Measurements from ENCODE around the gene CSNK1G2. TPM values are rescaled to one million over a fixed set of nuclear protein-coding genes. Genes with fewer than 3 reads are reported as not detected.

The CSNK1G2 gene
- total RNA-seq, 1 experiment from 2014 or later = 44.4 TPM

GRCh38 chr19:1943661-1944087, 2.7 kb downstream of the CSNK1G2 start:
- Histone ChIP-seq H3K36me3 (ENCODE audit: control insufficient read depth, insufficient read depth, low read length) (no peaks in the 10 kb centered on the region), H3K9me3 (no peaks in the 10 kb centered on the region), H3K4me1 (peaks cover 7% of the 10 kb centered on the region), H3K27me3 (replicated peaks; ENCODE audit: control insufficient read depth, insufficient read depth, low read length) (no peaks in the 10 kb centered on the region), H3K4me3 (ENCODE audit: low read depth, low read length) (no peak overlapping the region)
- DNase-seq = no peak
- ChIA-PET CTCF (no interaction called here), POLR2A (no interaction called here)
- BruUV-seq (replicated peaks) = no TSS peak
- H3K27ac Mint-ChIP-seq (ENCODE audit: unreplicated experiment) = no peak overlapping the region
- no peaks in the 10 kb centered on the region for H3K4me1 Mint-ChIP-seq (ENCODE audit: low read depth, unreplicated experiment)
- no peaks in the 10 kb centered on the region for H3K9me3 Mint-ChIP-seq (ENCODE audit: unreplicated experiment)
- H3K27me3 Mint-ChIP-seq (ENCODE audit: insufficient read depth, unreplicated experiment) = no peaks in the 10 kb centered on the region
- intact Hi-C loops (cut with micrococcal nuclease; ENCODE audit: unreplicated experiment) = no loop called here
- H3K4me3 Mint-ChIP-seq (ENCODE audit: unreplicated experiment) = no peak overlapping the region
- peaks cover 5% of the 10 kb centered on the region for H3K36me3 Mint-ChIP-seq (ENCODE audit: insufficient read depth, unreplicated experiment)
- TF ChIP-seq CTCF (IDR thresholded peaks at IDR 0.05; ENCODE audit: insufficient read depth in 1 of 2, low read depth in 1 of 2, low read length in 1 of 2, severe bottlenecking in 1 of 2, unreplicated experiment in 1 of 2) = no peak

- no peak for TF ChIP-seq CTCF (IDR thresholded peaks at IDR 0.05; ENCODE audit: insufficient read depth in 1 of 2, low read depth in 1 of 2, low read length in 1 of 2, severe bottlenecking in 1 of 2, unreplicated experiment in 1 of 2)
- H3K36me3 Mint-ChIP-seq (ENCODE audit: insufficient read depth, unreplicated experiment) = peaks cover 10% of the 10 kb centered on the region
- Histone ChIP-seq H3K4me3 (ENCODE audit: low read depth, low read length) (no peak overlapping the region), H3K27me3 (replicated peaks; ENCODE audit: control insufficient read depth, insufficient read depth, low read length) (no peaks in the 10 kb centered on the region), H3K4me1 (peaks cover 7% of the 10 kb centered on the region), H3K36me3 (ENCODE audit: control insufficient read depth, insufficient read depth, low read length) (no peaks in the 10 kb centered on the region; the same call in 1 of the 2 replicates), H3K9me3 (no peaks in the 10 kb centered on the region)
- H3K27ac Mint-ChIP-seq (ENCODE audit: unreplicated experiment) = no peak overlapping the region
- POLR2A ChIA-PET = no interaction called here
- H3K4me1 Mint-ChIP-seq (ENCODE audit: low read depth, unreplicated experiment) = no peaks in the 10 kb centered on the region
- no peak overlapping the region for H3K4me3 Mint-ChIP-seq (ENCODE audit: unreplicated experiment)
- H3K9me3 Mint-ChIP-seq (ENCODE audit: unreplicated experiment) = no peaks in the 10 kb centered on the region
- CTCF ChIA-PET = no interaction called here
- intact Hi-C loops (cut with micrococcal nuclease; ENCODE audit: unreplicated experiment) = no loop called here
- BruUV-seq (replicated peaks) = no TSS peak
- DNase-seq = no peak
- H3K27me3 Mint-ChIP-seq (ENCODE audit: insufficient read depth, unreplicated experiment) = no peaks in the 10 kb centered on the region
Observed at GRCh38 chr19:1944088-1944915, 3.3 kb downstream of the CSNK1G2 start.

GRCh38 chr19:1944916-1945561, 4.1 kb downstream of the CSNK1G2 start:
- Histone ChIP-seq H3K27me3 (replicated peaks; ENCODE audit: control insufficient read depth, insufficient read depth, low read length) (no peaks in the 10 kb centered on the region), H3K4me3 (ENCODE audit: low read depth, low read length) (no peak overlapping the region), H3K9me3 (no peaks in the 10 kb centered on the region), H3K36me3 (ENCODE audit: control insufficient read depth, insufficient read depth, low read length) (no peaks in the 10 kb centered on the region; the same call in 1 of the 2 replicates), H3K4me1 (peaks cover 1% of the 10 kb centered on the region)
- ChIA-PET POLR2A (no interaction called here), CTCF (interaction anchor here (0.5 to 0.7 kb wide), 2 partner anchors 17 to 37 kb away, joined by 3 to 5 read pairs; no protein-coding TSS in a partner anchor)
- Mint-ChIP-seq H3K4me1 (ENCODE audit: low read depth, unreplicated experiment) (no peaks in the 10 kb centered on the region), H3K27ac (ENCODE audit: unreplicated experiment) (no peak overlapping the region), H3K36me3 (ENCODE audit: insufficient read depth, unreplicated experiment) (peaks cover 16% of the 10 kb centered on the region), H3K9me3 (ENCODE audit: unreplicated experiment) (no peaks in the 10 kb centered on the region), H3K4me3 (ENCODE audit: unreplicated experiment) (no peak overlapping the region), H3K27me3 (ENCODE audit: insufficient read depth, unreplicated experiment) (no peaks in the 10 kb centered on the region)
- no peak for DNase-seq
- no peak for TF ChIP-seq CTCF (IDR thresholded peaks at IDR 0.05; ENCODE audit: insufficient read depth in 1 of 2, low read depth in 1 of 2, low read length in 1 of 2, severe bottlenecking in 1 of 2, unreplicated experiment in 1 of 2)
- intact Hi-C loops (cut with micrococcal nuclease; ENCODE audit: unreplicated experiment) = no loop called here
- no TSS peak for BruUV-seq (replicated peaks)
